Heart right ventricle (tissue), 16 donors: ENCODE measurements around the gene KLHL29. TPM values are rescaled to one million over a fixed set of nuclear protein-coding genes. Genes with fewer than 3 reads are reported as not detected.

Source experiments
- ATAC-seq, 8 donors: fragments of 200-7000 bp; cut with Tn5 transposase; one replicate each; pipeline ENCODE4 v1.9.1; 2020; ENCODE audit warnings: mild to moderate bottlenecking in 8 of 8, moderate library complexity in 8 of 8, moderate number of reproducible peaks in 1 of 8
- DNase-seq, 2 donors: peaks; one replicate each; pipeline ENCODE4 v3.0.0-alpha.2; 2020
- H3K27ac ChIP-seq, 10 donors: fragments of 200-600 bp; sonication (generic) in 2 of 10; one replicate each; pipeline versions ENCODE4 v1.5.0 to v1.8.0; 2020 to 2022; ENCODE audit warnings: mild to moderate bottlenecking in 3 of 10
- H3K27me3 ChIP-seq, 7 donors: fragments of 200-600 bp; one replicate each; pipeline ENCODE4 v1.8.0; 2021 to 2022; ENCODE audit warnings: mild to moderate bottlenecking in 2 of 7
- H3K36me3 ChIP-seq, 9 donors: fragments of 200-600 bp; sonication (generic) in 1 of 9; one replicate each; pipeline versions ENCODE4 v1.5.0 to v1.8.0; 2020 to 2022; ENCODE audit warnings: mild to moderate bottlenecking in 2 of 9
- H3K4me1 ChIP-seq, 9 donors: fragments of 200-600 bp; sonication (generic) in 1 of 9; one replicate each; pipeline versions ENCODE4 v1.5.0 to v1.8.0; 2020 to 2022; ENCODE audit warnings: mild to moderate bottlenecking in 4 of 9
- H3K4me3 ChIP-seq, 10 donors: fragments of 200-600 bp; sonication (generic) in 2 of 10; one replicate each; pipeline versions ENCODE4 v1.5.0 to v1.8.0; 2020 to 2022; ENCODE audit warnings: mild to moderate bottlenecking in 7 of 10, moderate library complexity in 2 of 10
- H3K9me3 ChIP-seq, 11 donors: fragments of 200-600 bp in 10 of 11; sonication (generic) in 2 of 11; one replicate each; pipeline versions ENCODE4 v1.5.0 to v1.8.0; 2013 to 2022; ENCODE audit warnings: mild to moderate bottlenecking in 2 of 11, control low read depth in 1 of 11, moderate library complexity in 1 of 11
- WGBS, 2 donors: extraction: QIAGEN DNeasy Blood & Tissue Kit; methylation state at CpG; one replicate each; pipeline ENCODE4 v1.1.7; 2013; ENCODE audit warnings: inconsistent platforms in 1 of 2; 5-methylcytosine and 5-hydroxymethylcytosine counted together
- intact Hi-C, 10 donors: fragments of 100-400 bp; cut with DNase I; formaldehyde crosslinking; loops; one replicate each; pipeline versions ENCODE4 v1.11.1 to v1.14.2; 2022
- polyA plus RNA-seq, 2 donors: library from polyadenylated mRNA; stranded (reverse); fragments of 200-250 nt; gene quantifications; one replicate each; pipeline ENCODE4 v1.2.3, GENCODE V29; 2013
- total RNA-seq, 10 donors: library from RNA; stranded (reverse); fragmentation: NEBNext Ultra II Directional in 3 of 10; extraction: Animal tissue kit (Norgen Biotek cat#: 25700) in 3 of 10; gene quantifications; one replicate each; pipeline versions ENCODE4 v1.2.1 to v1.2.4, GENCODE V29; 2021 to 2023
- TF ChIP-seq, protein P1 (sequence below), 9 donors: fragments of 200-600 bp; sonication (generic) in 2 of 9; IDR thresholded peaks; one replicate each; pipeline versions ENCODE4 v1.5.0 to v1.8.0; 2021 to 2022; ENCODE audit warnings: antibody characterized with exemption in 9 of 9, mild to moderate bottlenecking in 5 of 9, moderate library complexity in 1 of 9
- donor health status: Arrhythmogenic right ventricular cardiomyopathy.
- donor health status: ischemic (EF 13 %, LVEDD 7.1; RV severe dilation, severe dysfunction).
- donor health status: healthy with polysubstance abuse.
- donor health status: DM: no; HTN: yes; CAD: no.
- donor health status: DM: no; HTN: no; CAD: no.
- donor health status: ischemic (EF 25% LVEDD 6.9; RV normal size, moderate dysfunction).
- donor health status: ischemic (EF 25% LVEDD 5.7; RV mildly dilated, moderate dysfunction).
- donor health status: healthy.
- donor health status: DM: yes; HTN: yes; CAD: no.
- donor health status: Ischemic cardiomyopathy.
- donor health status: ischemic (EF 35%, LVEDD 5.7; RV mildly dilated, moderate dysfunction).
- donor health status: nonischemic (EF 11% LVEDD 7.7; RV severe dilation, severe dysfunction).
- donor health status: DM: yes; HTN: yes; CAD: no.
- donor health status: PGD.
- donor health status: ischemic (EF 29% LVEDD 5.4; RV normal size, mild dysfunction).
- donor health status: nonischemic (EF 23%, LVEDD 6.1; RV moderate dilation, normal function).

Gene KLHL29
- total and polyA plus RNA-seq, 12 donors, result 0.71 to 1.5 (median 1.0) TPM

GRCh38 chr2:23513872-23514793 lies 129.2 kb downstream of the KLHL29 start:
- Histone ChIP-seq H3K4me1 (peaks cover 0 to 23% (median 0%) of the 10 kb centered on the region in 9 donors), H3K27me3 (peaks cover 0 to 29% (median 5%) of the 10 kb centered on the region in 7 donors), H3K27ac (no peak overlapping the region), H3K4me3 (no peak overlapping the region), H3K36me3 (no peaks in the 10 kb centered on the region), H3K9me3 (no peaks in the 10 kb centered on the region)
- peak in 5 of 8 donors; percentile 22 to 66 (median 59) for ATAC-seq
- DNase-seq, result no peak
- TF ChIP-seq, protein P1, sequence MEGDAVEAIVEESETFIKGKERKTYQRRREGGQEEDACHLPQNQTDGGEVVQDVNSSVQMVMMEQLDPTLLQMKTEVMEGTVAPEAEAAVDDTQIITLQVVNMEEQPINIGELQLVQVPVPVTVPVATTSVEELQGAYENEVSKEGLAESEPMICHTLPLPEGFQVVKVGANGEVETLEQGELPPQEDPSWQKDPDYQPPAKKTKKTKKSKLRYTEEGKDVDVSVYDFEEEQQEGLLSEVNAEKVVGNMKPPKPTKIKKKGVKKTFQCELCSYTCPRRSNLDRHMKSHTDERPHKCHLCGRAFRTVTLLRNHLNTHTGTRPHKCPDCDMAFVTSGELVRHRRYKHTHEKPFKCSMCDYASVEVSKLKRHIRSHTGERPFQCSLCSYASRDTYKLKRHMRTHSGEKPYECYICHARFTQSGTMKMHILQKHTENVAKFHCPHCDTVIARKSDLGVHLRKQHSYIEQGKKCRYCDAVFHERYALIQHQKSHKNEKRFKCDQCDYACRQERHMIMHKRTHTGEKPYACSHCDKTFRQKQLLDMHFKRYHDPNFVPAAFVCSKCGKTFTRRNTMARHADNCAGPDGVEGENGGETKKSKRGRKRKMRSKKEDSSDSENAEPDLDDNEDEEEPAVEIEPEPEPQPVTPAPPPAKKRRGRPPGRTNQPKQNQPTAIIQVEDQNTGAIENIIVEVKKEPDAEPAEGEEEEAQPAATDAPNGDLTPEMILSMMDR (IDR thresholded peaks at IDR 0.05), result no peak
- 57 to 72% methylated on average over 10 of the region's 10 CpGs for WGBS, 2 donors
- intact Hi-C loops, result no loop called here

GRCh38 chr2:23516520-23517256 lies 131.7 kb downstream of the KLHL29 start:
- Histone ChIP-seq H3K4me1 (peaks cover 0 to 16% (median 0%) of the 10 kb centered on the region in 9 donors), H3K27me3 (peaks cover 0 to 22% (median 5%) of the 10 kb centered on the region in 7 donors), H3K27ac (no peak overlapping the region), H3K36me3 (no peaks in the 10 kb centered on the region), H3K9me3 (no peaks in the 10 kb centered on the region), H3K4me3 (no peak overlapping the region)
- WGBS, 2 donors, result 92% methylated on average over 19 of the region's 19 CpGs
- intact Hi-C loops, result no loop called here
- no peak for DNase-seq
- TF ChIP-seq, protein P1 (IDR thresholded peaks at IDR 0.05), result no peak
- no peak for ATAC-seq

DNA sequence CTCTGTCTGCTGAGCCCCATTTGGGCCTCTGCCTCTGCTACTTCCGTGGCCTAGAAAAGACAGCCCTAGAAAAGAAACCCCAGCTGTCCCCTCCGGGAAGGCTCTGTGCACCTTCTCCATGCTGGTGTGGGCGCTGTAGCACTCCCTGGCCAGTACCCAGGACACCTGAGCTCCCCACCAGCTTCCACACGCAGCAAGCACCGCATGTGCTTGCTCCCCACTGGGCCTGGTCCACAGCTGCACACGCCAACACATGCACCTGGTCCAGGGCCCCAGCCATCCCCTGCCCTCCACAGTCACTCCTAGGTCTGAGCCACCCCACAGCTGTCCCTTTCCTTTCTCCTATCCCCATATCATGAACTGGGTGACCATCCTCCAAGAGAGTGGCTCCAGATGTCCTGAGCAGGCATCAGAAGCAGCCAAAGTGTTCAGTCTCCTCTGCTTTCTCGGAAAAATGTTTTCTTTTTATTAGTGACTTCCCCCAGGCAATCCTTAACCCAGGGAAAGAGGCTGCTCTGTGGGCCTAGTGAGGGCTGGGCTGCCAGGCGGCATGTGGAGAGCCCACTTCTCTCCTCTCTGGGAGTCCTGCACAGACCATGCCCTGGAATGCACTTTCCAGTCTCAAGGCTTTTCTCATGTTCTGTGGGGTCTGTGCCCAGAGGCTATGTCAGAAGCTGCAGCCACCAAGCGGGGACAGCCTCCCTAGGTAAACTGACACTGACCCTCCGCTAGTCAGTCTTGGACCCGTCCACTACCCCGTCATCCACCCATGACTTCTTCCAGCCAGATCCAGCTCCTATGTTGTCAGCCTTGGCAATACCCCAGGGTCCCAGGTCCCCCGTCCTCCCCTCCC lies 133.7 kb downstream of the KLHL29 start:
- 92 to 93% methylated on average over 13 of the region's 13 CpGs for WGBS, 2 donors

More for the DNA sequence above, 133.7 kb downstream of the KLHL29 start:
- DNase-seq, result no peak
- Histone ChIP-seq H3K4me1 (peaks cover 0 to 19% (median 2%) of the 10 kb centered on the region in 9 donors), H3K4me3 (no peak overlapping the region), H3K9me3 (no peaks in the 10 kb centered on the region), H3K27me3 (peaks cover 0 to 5% (median 0%) of the 10 kb centered on the region in 7 donors), H3K27ac (no peak overlapping the region), H3K36me3 (no peaks in the 10 kb centered on the region)
- ATAC-seq, result no peak
- intact Hi-C loops, result no loop called here
- TF ChIP-seq, protein P1 (IDR thresholded peaks at IDR 0.05), result no peak
